HG02798 (cell line): Measurements from ENCODE around the gene SLC39A11.
"Not testable (repeated sequence)": the region's sequence is repeated elsewhere in the genome, so short reads cannot be mapped to it uniquely, and the experiment has no call there.

Experiments
- ATAC-seq: cut with Tn5 transposase; IDR thresholded peaks from one replicate; pipeline ENCODE4 v1.9.1; 2021; ENCODE audit warnings: mild to moderate bottlenecking; ENCODE audit not compliant: unreplicated experiment, poor library complexity

The SLC39A11 gene

GRCh38 chr17:72931635-72932034 lies 160.9 kb downstream of the SLC39A11 start:
- peak; percentile 72 for ATAC-seq

GRCh38 chr17:72931163-72931562 lies 161.3 kb downstream of the SLC39A11 start:
- ATAC-seq, result peak; percentile 90

GRCh38 chr17:72930031-72930430 lies 162.5 kb downstream of the SLC39A11 start:
- no peak for ATAC-seq

GRCh38 chr17:72928454-72929136 lies 163.9 kb downstream of the SLC39A11 start:
- no peak for ATAC-seq

GRCh38 chr17:72927760-72928159 lies 164.7 kb downstream of the SLC39A11 start:
- no peak for ATAC-seq

GRCh38 chr17:72927146-72927545 lies 165.3 kb downstream of the SLC39A11 start:
- ATAC-seq, result no peak

GRCh38 chr17:72926171-72926570 lies 166.3 kb downstream of the SLC39A11 start:
- ATAC-seq, result no peak

- no peak for ATAC-seq
Measured at GRCh38 chr17:72924196-72924595, 168.3 kb downstream of the SLC39A11 start.

GRCh38 chr17:72922219-72922618 lies 170.3 kb downstream of the SLC39A11 start:
- ATAC-seq, result no peak

GRCh38 chr17:72921347-72922054 lies 171.0 kb downstream of the SLC39A11 start:
- ATAC-seq, result no peak

GRCh38 chr17:72920513-72920912 lies 172.0 kb downstream of the SLC39A11 start:
- no peak for ATAC-seq

- no peak for ATAC-seq
Measured at GRCh38 chr17:72916991-72917390, 175.5 kb downstream of the SLC39A11 start.

GRCh38 chr17:72915625-72916081 lies 176.8 kb downstream of the SLC39A11 start:
- ATAC-seq, result no peak

- ATAC-seq, result no peak
Measured at GRCh38 chr17:72913142-72913682, 179.3 kb downstream of the SLC39A11 start.

GRCh38 chr17:72906306-72906705 lies 186.2 kb downstream of the SLC39A11 start:
- ATAC-seq, result no peak

- ATAC-seq, result no peak
Measured at GRCh38 chr17:72903522-72903921, 189.0 kb downstream of the SLC39A11 start.

- no peak for ATAC-seq
Measured at GRCh38 chr17:72901657-72902056, 190.8 kb downstream of the SLC39A11 start.

GRCh38 chr17:72901083-72901482 lies 191.4 kb downstream of the SLC39A11 start:
- ATAC-seq, result no peak

- ATAC-seq, result no peak
Measured at GRCh38 chr17:72900654-72900971, 191.9 kb downstream of the SLC39A11 start.

- ATAC-seq, result no peak
Measured at GRCh38 chr17:72898725-72899124, 193.8 kb downstream of the SLC39A11 start.

GRCh38 chr17:72896288-72896687 lies 196.2 kb downstream of the SLC39A11 start:
- ATAC-seq, result not testable (repeated sequence)

GRCh38 chr17:72891627-72892026 lies 200.9 kb downstream of the SLC39A11 start:
- ATAC-seq, result no peak
